HTERT RPE-1 (cell line): ENCODE results near the gene CPXM2.

Experiments
- in situ Hi-C: fragments of 300-500 bp; cut with MboI; formaldehyde crosslinking; loops from 4 replicates; pipeline ENCODE4 v1.14.3; 2020; ENCODE audit warnings: low sequenced_read_pairs

The CPXM2 gene

DNA sequence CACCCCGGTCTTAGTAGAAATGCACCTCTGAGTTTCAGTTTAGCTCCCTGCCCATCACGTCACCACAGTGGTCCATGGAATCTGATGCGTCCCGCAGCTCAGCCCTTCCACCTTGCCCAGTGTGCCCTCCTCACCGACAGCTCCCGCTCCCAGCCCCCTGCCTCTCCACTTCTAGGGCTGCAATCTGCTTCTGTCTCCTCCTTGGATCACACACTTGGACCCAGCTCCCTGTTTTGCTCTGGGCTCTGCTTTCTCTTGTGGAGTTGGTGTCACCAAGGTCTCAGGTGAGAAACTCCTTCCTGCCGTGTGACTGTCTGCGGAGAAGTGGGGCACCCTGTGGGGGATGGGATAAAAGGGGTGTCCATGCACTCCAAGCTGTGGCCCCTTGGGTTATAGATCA is 187.5 kb downstream of the CPXM2 start:
- in situ Hi-C loops: no loop called here

DNA sequence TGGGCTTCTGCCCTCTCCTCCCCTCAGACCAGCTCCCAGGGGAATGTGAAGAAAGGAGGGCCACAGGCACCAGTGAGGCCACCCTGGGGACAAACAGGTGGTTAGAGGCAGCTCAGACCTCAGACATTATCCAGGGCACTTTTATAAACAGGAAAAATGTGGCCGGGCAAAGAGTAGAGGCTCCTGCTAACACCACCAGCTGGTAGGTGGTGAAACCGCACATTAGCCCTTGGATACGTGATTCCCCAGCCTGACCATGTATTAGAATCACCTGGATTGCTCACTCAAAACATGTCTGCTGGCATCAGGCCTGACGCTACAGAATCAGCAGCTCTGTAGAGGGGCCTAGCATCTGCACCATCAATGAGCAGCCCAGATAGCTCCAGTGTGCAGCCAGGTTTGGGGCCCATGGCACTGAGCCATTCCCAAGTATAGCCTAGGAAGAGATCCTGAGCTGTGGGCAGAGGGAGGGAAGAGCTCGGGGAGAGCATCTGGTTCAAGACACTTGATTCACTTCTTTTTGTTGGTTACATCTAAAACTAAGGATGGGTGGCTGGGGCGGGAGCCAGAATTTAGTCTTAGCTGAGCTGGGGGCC is 188.3 kb downstream of the CPXM2 start:
- in situ Hi-C loops: no loop called here
